Activated CD4-positive, CD25-positive, alpha-beta regulatory T cell treated with anti-CD3 and anti-CD28 coated beads, Interleukin-2, amount 50 U/mL, for 72 hours (primary cell): ENCODE results near the gene H3-3A.
A peak's percentile ranks its signal among the peaks of the same experiment; 100 is the strongest.

Source experiments
- DNase-seq: peaks from one replicate; pipeline ENCODE4 v3.0.0; 2021

Gene H3-3A

DNA sequence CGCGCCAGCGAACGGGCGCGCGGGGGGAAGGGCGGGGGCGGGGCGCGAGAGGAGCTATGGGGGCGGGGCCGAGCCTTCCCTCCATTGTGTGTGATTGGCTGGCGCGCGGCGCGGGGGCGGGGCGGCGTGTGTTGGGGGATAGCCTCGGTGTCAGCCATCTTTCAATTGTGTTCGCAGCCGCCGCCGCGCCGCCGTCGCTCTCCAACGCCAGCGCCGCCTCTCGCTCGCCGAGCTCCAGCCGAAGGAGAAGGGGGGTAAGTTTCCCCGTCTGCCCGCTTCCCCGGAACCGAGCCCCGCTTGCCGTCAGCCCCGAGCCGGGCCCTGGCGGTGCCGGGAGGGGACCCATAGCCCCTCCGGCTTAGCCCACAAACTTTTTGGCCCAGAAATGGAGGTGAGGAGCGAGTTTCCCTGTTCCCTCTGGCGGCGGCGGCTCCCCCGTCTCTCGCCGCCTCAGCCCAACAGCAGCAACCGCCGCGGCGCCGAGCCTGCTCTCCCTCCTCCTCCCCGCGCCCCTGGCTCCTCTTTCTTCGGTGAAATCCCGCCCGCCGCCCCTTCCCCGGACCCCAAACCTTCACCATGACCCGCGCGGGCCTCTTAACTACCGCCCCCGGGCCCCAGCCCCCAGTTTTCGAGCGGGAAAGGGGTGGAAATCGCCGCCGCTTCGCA, at the start of gene H3-3A:
TSS of gene H3-3A (plus strand) at position 159 of the 666 bp plus-strand sequence. CDS start 1,636 bp downstream, outside the sequence.
- peak; percentile 99 for DNase-seq

DNA sequence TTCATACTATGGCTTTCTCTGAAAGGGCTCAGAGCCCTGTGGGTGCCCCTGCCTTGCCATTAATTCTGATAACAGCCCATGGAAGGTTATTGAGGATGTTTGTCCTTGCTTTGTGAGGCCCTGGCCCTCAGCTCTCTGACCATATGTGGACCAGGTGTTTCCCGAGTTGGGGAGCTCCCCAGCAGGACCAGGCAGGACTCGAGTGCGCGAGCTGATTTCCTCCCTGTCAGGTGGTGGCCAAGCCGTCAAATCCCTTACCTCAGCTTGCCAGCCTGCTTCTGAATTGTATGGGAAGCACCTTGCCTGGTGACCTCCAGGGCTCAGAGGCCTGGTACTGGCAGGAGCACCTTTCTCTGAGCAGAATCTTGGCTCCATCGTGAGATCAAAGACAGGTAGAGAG, 45.4 kb upstream of the H3-3A start:
- no peak for DNase-seq

DNA sequence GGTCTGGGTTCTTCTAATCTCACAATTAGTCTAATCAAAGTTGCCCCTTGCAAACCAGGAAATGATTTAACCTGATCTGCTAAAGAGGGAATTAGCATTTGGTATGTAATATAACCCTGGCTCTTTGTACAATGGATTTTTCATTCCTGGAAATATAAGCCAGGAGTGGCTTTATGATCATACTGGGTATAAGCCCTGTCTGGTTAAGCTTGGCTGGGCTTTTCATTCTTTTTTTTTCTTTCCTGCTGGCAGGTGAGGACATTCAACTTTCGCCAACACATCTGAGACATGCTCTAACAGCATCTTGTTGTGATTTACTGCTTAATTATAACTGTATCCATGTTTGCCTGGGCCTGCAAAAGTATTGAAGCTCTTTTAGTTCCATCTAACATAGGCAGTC, 42.9 kb upstream of the H3-3A start:
- DNase-seq: no peak

DNA sequence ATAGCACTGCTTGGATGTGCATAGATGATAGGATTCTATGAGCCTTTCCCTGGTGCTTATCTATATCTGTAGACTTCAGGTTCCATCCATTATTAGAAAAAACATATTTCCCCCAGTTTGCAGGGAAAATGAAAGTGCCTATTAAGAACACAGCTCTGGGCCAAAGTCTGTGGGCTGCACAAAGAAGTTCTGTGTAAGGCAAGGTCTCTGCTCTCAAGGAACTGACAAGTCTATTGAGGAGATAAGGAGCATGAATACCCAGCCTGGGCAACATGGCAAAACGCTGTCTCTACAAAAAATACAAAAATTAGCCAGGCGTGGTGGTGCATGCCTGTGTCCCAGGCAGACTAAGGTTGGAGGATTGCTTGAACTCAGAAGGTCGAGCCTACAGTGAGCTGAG, 41.1 kb upstream of the H3-3A start:
- DNase-seq: no peak

DNA sequence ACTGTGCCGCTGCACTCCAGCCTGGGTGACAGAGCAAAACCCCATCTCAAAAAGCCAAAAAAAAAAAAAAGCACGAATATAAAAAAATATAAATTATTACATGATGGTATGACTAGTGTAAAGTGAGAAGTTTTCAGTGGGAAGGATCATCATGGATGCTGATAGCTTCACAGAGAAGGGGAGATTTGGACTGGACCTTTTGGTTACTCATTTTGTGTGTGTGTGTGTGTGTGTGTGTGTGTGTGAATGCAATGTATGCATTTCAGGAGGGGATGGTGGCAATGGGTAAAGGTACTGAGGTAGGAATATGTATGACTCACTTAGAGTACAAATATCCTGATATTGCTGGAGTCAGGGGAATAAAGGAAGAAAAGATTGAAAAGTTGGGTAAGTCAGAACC, 40.7 kb upstream of the H3-3A start:
- no peak for DNase-seq

DNA sequence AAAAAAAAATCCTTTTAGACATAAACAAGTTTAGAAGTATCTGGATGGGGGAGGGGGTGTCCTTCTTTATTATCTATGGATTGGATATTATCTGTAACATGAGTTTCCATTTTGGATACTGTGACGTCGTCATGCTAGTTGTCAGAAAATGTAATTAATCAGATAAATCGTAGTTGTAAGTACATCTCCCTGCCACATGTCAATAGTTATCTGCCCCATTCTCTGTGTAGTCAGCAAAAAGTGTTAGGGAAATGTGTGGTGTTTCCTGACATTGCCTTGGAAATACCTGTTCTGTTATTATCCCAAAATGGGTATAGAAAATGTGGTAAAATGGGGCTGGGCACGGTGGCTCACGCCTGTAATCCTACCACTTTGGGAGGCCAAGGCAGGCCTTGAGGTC, 38.8 kb upstream of the H3-3A start:
- no peak for DNase-seq

DNA sequence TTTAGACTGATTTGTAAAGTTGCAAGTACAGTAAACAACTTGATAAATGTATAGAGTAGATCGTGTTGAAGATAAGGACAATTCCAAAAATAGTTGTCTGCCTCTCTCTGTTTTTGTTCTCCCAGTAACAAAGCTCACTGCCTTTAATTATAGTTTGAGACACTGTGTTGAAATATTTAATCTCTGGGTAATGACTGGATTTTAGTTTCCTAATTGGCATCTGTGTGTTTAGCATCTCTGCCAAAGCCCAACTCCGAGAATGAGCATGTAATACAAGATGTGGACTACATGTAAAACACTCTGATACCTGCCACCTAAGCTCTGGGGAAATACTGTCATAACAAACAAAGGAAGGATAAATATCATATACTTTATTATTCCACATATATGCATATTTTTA, 35.7 kb upstream of the H3-3A start:
- DNase-seq: no peak

DNA sequence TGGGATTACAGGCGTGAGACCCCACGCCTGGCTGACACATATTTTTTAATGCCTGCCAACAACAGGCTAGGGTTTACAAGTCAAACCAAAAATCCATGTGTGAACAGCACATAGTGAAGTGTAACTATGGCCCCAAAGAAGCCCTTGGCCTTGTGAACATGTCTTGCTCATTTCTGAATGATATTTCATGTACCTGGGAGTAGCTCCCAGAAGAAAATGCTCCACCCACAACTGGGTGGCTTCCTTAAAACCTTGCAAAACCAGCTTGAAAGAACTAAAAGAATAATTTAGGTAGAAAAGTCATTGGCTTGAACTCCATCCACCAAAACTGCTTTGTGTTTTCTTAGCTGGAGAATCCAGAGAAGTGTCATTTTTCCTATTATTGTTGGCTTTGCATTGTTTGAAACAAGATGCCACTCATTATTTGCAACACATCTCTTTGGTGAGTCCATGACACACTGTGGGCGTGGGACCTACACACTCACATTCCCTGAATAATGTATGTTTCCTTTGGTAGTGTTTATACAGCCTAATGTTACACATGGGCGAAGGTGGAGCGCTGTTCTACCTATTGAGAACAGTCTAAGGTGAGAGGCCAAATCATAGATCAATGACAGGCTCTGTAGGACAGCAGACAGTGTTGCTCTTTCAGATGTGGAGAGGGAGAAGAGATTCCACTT, 34.8 kb upstream of the H3-3A start:
- DNase-seq: no peak

DNA sequence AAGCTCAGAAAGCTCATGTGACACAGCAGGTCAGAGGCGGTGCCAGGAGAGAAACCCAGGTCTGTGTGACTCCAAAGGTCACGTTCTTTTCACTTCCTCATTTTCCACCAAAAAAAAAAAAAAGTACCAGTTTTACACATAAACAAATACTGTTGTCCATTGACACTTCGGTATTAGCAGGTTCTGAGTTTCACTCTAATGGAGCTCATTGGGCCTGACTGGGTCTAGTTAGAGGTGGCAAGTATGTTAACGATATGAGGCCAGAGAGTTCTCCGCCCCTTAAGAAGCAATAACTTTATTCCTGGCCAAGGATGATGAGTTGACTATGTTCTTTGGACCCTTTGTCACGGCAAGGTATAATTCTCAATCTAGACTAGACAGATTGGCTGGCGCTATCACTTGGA, 33.4 kb upstream of the H3-3A start:
- no peak for DNase-seq

DNA sequence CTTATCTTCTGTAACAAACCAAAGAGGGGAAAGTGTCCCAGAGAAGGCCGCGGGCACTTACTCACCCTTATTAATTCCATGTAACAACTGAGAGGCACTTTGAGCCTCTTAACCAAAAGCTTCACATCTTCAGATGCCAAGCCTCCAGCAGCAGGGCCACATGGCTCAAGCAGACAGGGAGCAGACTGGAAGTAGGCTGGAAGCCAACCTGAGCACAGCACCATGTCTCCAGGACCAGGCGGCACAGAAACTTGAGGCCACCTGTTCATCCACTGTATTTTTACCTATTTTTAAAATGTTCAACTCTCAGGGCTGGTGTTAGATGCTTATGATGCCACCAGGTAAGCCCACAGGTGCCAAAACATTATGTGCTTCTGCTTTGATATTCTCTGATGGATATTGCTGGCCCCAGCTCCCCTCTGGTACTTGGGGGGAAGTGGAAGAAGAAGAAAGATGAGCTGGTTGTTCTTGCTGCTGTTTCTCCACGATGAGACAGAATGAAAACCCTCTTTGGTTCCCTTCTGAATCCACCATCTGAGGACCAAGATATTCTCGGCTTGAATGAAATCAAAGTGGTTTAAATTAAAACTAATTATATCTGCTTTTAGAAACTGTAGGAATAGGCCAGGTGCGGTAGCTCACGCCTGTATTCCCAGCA, 32.8 kb upstream of the H3-3A start:
- DNase-seq: no peak

DNA sequence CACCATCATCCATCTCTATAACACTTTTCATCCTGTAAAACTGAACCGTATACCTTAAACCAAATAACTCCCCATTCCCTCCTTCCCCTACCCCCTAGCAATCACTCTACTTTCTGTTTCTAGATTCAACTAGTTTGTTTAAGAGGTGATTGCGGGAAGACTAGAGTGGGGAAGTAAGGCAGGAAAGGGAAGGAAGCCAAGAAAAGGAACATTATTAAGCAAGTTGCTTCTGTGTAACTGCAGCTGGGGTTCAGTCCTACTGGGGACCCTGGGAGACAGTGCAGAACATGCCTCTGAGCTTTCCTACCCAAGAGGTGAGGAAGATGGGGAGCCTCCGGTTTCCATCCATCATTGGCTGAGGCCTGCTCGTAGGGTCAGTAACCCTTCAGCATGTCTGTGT, 28.9 kb upstream of the H3-3A start:
- DNase-seq: no peak

DNA sequence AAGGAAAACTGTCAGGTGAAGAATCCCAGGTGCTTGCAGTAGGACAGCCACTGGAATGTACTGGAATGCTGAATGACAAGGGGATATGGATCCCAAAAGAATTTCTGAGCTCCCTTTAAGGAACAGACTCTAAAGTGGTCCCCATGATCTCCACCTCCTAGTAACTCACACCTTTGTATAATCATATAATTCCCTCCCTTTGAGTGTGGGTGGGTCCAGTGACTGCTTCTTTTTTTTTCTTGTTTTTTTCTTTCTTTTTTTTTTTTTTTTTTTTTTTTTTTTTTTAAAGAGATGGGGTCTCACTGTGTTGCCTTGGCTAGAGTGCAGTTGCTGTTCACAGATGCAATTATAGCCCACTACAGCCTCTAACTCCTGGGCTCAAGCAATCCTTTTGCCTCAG, 28.5 kb upstream of the H3-3A start:
- no peak for DNase-seq

DNA sequence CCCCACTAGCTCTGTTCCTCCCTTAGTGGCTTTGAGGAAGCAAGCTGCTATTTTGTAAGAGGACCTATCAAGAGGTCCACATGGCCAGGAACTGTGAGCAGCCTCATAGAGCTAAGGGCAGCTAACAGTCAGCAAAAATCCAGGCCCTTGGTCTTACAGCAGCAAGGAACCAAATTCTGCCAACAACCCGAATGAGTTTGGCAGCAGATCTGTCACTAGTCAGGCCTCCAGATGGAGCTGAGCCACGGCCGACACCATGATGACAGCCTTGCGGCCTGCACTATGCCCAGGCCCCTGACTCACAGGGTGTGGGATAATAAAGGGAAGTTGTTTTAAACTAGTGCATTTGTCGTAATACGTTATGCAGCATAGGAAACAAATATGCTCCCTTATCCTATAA, 28.0 kb upstream of the H3-3A start:
- no peak for DNase-seq

DNA sequence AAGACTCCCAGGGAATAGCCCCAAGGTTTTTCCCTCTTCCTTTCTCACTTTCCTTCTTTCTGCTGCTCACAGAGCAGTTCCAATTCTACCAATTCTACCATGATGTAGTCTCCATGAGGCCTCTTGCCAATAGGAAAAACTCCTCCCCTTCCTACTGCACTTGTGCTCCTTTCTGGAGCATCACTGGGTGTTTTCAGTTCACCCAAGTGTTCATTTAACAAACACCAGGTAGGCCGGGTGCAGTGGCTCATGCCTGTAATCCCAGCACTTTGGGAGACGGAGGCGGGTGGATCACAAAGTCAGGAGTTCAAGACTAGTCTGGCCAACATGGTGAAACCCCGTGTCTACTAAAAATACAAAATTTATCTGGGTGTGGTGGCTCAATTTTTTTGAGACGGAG, 26.6 kb upstream of the H3-3A start:
- DNase-seq: no peak

DNA sequence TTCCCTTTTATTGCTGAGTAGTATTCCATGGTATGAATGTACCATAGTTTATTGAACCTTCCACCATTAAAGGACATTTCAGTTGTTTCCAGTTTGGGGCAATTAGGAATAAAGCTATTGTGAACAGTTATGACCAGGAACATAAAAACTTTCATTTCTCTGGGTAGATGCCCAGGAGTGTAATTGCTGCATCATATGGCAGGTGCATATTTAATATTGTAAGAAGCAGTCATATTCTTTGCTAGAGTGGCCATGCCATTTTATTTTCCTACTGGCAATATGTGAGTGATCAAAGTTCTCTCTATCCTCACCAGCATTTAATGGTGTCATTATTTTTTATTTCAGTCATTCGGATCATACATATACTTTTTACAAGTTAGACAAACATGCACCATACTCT, 23.9 kb upstream of the H3-3A start:
- DNase-seq: no peak

DNA sequence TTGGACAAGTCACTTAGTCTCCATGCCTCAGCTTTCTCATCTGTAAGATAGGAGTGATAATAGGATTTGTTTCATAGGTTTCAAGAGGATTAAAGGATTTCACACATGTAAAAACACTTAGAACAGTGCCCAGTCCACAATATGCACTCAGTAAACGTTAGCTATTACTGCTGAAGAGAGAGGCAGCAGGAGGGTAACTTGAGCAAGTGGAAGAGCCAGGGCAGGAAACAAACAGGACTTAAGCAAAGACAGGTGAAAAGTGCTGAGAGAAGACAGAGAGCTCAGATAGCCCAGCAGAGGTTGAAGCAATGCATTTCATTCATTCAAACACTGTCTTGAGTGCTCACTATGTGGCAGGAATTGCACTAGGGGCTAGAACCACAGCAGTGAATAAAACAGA, 21.1 kb upstream of the H3-3A start:
- DNase-seq: no peak

DNA sequence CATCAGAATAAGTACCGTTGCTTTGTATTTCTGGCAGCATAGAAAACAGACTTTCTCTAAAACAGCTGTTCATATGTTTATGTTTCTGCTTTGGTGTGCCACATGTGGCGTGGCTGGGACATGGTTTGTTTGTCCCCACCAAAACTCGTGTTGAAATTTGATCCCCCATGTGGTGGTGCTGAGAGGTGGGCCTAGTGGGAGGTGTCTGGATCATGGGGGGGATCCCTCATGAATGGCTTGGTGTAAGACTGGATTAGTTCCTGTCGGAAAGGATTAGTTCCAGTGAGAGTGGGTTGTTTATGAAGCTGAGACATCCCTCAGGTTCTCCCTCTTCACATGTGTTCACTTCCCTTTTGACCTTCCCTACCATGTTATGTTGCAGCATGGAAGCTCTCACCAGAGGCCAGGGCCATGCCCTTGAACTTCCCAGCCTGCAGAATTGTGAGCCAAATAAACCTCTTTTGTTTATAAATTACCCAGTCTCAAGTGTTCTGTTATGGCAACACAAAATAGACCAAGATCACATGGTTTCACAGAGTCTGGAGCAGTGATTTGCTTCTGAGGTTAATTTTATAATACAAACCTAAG, 17.9 kb upstream of the H3-3A start:
- no peak for DNase-seq

DNA sequence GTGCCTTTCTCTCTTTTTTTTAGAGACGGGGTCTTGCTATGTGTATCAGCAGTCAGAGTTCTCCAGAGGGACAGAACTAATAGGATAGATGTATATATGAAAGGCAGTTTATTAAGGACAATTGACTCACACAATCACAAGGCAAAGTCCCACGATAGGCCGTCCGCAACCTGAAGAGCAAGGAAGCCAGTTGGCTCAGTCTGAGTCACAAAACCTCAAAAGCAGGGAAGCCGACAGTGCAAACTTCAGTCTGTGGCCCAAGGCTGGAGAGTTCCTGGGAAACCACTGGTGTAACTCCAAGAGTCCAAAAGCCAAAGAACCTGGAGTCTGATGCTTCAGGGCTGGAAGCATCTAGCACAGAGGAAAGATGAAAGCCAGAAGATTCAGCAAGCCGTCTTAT, 16.3 kb upstream of the H3-3A start:
- no peak for DNase-seq

DNA sequence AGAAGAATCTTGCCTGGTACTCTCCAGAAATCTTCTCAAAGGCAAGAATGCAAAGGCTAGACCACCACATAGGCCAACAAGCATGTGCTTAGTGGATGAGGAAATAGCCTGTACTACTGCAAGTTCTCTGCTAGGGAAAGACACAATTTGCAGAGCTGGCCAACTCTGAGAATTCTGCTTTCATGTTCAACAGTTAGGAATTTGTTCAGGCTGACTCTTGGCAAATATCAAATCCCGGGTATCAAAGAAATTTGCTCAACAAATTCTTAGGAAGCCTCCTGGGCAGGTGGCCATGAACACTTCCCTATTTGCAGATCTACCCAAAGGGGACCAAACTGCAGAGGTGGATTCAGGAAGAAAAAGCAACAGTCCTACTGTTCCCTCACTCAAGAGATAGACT, 15.0 kb upstream of the H3-3A start:
- DNase-seq: no peak

DNA sequence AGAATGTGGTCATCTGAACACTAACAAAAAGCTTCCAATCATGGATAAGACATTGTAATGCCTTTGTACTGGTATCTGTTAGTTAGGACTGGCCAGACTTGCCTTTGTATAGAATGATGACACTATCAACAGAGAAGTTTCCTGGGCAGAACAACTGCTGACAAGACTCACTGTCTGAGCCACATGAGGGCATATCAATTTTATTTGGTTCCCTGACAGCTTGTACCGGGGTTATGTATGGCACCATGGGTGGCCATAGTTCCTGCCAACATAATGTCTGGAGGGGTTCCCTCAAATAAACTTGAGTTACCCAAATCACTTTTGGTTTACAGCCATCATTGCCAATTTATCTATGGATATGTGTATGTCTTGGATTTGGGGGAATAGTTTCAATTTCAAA, 13.6 kb upstream of the H3-3A start:
- DNase-seq: no peak

DNA sequence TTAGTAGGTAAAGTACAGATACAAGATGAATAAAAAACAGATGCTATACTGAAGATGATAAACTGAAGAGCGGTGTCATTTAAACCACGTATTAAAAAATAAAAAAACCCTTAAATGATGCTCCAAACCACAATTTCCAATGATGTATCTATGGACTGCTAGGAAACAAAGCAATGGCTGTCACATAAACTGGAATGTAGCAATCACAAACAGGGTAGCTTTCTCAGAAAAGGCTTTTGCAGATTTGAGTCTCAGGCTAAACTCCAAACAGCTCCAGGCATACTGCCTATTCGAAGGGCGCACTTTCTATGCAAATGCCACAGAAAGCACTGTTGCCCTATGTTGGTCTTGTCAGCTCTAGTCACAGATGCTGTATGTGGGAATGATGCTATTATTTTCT, 12.4 kb upstream of the H3-3A start:
- no peak for DNase-seq

DNA sequence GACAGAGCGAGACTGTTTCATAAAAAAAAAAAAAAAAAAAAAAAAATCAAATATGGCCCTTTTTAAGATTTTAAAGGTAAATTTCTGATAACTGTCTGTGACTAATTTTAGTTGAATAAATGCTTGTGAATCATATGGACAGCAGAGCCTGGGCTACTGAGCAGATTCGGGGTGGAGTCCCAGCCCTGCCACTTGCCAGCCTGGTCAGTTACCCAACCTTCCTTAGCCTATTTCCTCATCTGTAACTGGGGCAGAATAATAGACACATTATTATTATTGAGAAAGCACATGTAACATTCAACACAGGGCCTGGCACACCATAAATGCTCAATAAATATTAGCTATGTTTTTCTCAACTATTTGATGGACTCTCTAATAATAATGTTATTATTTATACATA, 11.2 kb upstream of the H3-3A start:
- no peak for DNase-seq

DNA sequence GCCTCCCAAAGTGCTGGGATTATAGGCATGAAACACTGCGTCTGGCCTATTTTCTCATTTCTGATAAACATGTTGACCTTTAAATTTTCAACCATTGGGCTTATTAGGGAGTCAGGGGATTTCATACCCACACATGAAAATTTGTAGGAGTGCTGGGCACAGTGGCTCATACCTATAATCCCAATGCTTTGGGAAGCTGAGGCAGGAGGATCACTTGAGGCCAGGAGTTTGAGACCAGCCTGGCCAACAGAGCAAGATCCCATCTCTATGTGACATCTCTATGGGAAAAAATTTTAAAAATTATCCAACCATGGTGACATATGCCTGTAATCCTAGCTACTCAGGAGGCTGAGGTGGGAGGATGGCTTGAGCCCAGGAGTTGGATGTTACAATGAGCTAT, 10.5 kb upstream of the H3-3A start:
- DNase-seq: no peak
